Measurements from ENCODE around the gene ZFPM1. TPM values are rescaled to one million over a fixed set of nuclear protein-coding genes. Genes with fewer than 3 reads are reported as not detected.

The ZFPM1 gene
- total RNA-seq, 1 experiment from 2014 or later: 3.9 TPM

GRCh38 chr16:88524973-88525662 is 72.0 kb downstream of the ZFPM1 start:
- DNase-seq (ENCODE audit: low read depth, low spot score) (no peak), ATAC-seq (no peak)
- Histone ChIP-seq H3K36me3 (ENCODE audit: control insufficient read depth, insufficient read depth, low read length) (no peaks in the 10 kb centered on the region), H3K9me3 (ENCODE audit: control insufficient read depth, insufficient read depth, low read depth, low read length) (no peaks in the 10 kb centered on the region), H3K4me1 (ENCODE audit: control insufficient read depth, insufficient read depth, low read length) (no peaks in the 10 kb centered on the region), H3K27me3 (ENCODE audit: control insufficient read depth, insufficient read depth, low read length) (no peaks in the 10 kb centered on the region), H3K4me3 (ENCODE audit: low read depth in 2 of 2, low read length in 2 of 2) (no peak overlapping the region), H3K27ac (ENCODE audit: low read length) (no peak overlapping the region)
- ChIA-PET POLR2A (no interaction called here), CTCF (no interaction called here)
- in situ Hi-C loops (cut with HindIII; ENCODE audit: low pct_unique_long_range_greater_than_20kb, low sequenced_read_pairs): no loop called here
- TF ChIP-seq CTCF (IDR thresholded peaks at IDR 0.05): no peak
- no peak for TF ChIP-seq POLR2AphosphoS5 (IDR thresholded peaks at IDR 0.05; ENCODE audit: low read depth, low read length)
- TF ChIP-seq TCF7L2 (IDR thresholded peaks at IDR 0.05; ENCODE audit: low read depth, low read length): no peak
- BruUV-seq (replicated peaks): no TSS peak
- intact Hi-C loops (cut with micrococcal nuclease; ENCODE audit: unreplicated experiment): loop anchor here (5.0 kb wide), 1 partner anchor 83 kb away; no protein-coding TSS in a partner anchor

GRCh38 chr16:88525663-88525990 is 72.5 kb downstream of the ZFPM1 start:
- CTCF ChIA-PET: no interaction called here
- DNase-seq (ENCODE audit: low read depth, low spot score): no peak
- H3K27me3 ChIP-seq (ENCODE audit: control insufficient read depth, insufficient read depth, low read length): no peaks in the 10 kb centered on the region
- no peak for TF ChIP-seq REST (IDR thresholded peaks at IDR 0.05; ENCODE audit: insufficient read depth in 1 of 2, low read depth in 2 of 2, low read length in 1 of 2)
- TF ChIP-seq CTCF (IDR thresholded peaks at IDR 0.05): no peak
- no peak for TF ChIP-seq POLR2AphosphoS5 (IDR thresholded peaks at IDR 0.05; ENCODE audit: low read depth, low read length)
- no peak for TF ChIP-seq SIN3A (IDR thresholded peaks at IDR 0.05; ENCODE audit: borderline replicate concordance, insufficient read depth, low read depth, low read length)
- TF ChIP-seq TCF7L2 (IDR thresholded peaks at IDR 0.05; ENCODE audit: low read depth, low read length): no peak
- H3K36me3 ChIP-seq (ENCODE audit: control insufficient read depth, insufficient read depth, low read length): no peaks in the 10 kb centered on the region
- no peaks in the 10 kb centered on the region for H3K9me3 ChIP-seq (ENCODE audit: control insufficient read depth, insufficient read depth, low read depth, low read length)
- no peak overlapping the region for H3K27ac ChIP-seq (ENCODE audit: low read length)
- H3K4me3 ChIP-seq (ENCODE audit: low read depth in 2 of 2, low read length in 2 of 2): no peak overlapping the region
- no peak for ATAC-seq
- intact Hi-C loops (cut with micrococcal nuclease; ENCODE audit: unreplicated experiment): loop anchor here (5.0 kb wide), 1 partner anchor 83 kb away; no protein-coding TSS in a partner anchor
- BruUV-seq (replicated peaks): no TSS peak
- no peaks in the 10 kb centered on the region for H3K4me1 ChIP-seq (ENCODE audit: control insufficient read depth, insufficient read depth, low read length)
- in situ Hi-C loops (cut with HindIII; ENCODE audit: low pct_unique_long_range_greater_than_20kb, low sequenced_read_pairs): no loop called here
- POLR2A ChIA-PET: no interaction called here

All from Panc1 (cell line).